CD4-positive, alpha-beta T cell treated with Interleukin-15 for 4 hours (primary cell): ENCODE data around the gene ZFYVE9.
"Not testable (repeated sequence)": the region's sequence is repeated elsewhere in the genome, so short reads cannot be mapped to it uniquely, and the experiment has no call there.

Experiments used
- DNase-seq: peaks from one replicate; pipeline ENCODE4 v3.0.0-alpha.2; 2020; ENCODE audit warnings: low spot score

ZFYVE9 gene, protein sequence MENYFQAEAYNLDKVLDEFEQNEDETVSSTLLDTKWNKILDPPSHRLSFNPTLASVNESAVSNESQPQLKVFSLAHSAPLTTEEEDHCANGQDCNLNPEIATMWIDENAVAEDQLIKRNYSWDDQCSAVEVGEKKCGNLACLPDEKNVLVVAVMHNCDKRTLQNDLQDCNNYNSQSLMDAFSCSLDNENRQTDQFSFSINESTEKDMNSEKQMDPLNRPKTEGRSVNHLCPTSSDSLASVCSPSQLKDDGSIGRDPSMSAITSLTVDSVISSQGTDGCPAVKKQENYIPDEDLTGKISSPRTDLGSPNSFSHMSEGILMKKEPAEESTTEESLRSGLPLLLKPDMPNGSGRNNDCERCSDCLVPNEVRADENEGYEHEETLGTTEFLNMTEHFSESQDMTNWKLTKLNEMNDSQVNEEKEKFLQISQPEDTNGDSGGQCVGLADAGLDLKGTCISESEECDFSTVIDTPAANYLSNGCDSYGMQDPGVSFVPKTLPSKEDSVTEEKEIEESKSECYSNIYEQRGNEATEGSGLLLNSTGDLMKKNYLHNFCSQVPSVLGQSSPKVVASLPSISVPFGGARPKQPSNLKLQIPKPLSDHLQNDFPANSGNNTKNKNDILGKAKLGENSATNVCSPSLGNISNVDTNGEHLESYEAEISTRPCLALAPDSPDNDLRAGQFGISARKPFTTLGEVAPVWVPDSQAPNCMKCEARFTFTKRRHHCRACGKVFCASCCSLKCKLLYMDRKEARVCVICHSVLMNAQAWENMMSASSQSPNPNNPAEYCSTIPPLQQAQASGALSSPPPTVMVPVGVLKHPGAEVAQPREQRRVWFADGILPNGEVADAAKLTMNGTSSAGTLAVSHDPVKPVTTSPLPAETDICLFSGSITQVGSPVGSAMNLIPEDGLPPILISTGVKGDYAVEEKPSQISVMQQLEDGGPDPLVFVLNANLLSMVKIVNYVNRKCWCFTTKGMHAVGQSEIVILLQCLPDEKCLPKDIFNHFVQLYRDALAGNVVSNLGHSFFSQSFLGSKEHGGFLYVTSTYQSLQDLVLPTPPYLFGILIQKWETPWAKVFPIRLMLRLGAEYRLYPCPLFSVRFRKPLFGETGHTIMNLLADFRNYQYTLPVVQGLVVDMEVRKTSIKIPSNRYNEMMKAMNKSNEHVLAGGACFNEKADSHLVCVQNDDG (N-terminal part only)

DNA sequence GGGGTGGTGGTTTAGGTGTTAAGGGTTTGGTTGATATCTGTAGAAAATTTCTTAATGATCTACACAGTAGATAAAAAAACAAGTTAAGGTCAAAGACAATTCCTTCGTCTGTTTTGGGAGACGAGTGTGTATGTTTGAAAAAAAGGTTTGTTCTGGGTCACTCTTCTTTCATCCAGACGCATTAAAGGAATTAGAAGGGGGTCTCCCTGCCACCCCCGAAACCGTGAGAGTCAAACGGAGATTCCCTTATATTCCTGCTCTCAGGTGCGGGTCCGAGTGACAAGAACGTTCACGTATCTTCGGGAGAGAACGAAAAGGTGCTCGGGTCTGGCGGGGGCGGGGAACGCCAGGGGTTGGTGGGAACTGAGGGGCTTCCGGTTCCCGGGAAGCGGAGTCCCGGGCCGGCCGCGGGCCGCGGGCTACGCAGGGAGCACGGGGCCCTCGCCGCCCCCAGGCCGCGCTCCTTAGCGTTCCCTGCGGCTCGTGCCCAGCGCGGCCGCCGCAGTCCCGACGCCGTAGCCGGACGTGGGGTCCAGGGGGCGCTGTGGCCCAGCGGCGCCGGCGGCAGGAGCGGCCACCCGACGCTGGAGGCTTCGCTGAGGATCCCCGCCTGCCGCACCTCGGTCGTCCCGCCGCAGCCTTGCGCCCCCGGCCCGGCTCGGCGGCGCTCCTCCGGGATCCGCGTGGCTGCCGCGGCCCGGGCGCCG, at the start of gene ZFYVE9:
Gene ZFYVE9, plus strand, starts transcription at position 577 of the 707 bp plus-strand sequence. CDS start 91,118 bp downstream, outside the sequence.
- DNase-seq: peak; percentile 64

DNA sequence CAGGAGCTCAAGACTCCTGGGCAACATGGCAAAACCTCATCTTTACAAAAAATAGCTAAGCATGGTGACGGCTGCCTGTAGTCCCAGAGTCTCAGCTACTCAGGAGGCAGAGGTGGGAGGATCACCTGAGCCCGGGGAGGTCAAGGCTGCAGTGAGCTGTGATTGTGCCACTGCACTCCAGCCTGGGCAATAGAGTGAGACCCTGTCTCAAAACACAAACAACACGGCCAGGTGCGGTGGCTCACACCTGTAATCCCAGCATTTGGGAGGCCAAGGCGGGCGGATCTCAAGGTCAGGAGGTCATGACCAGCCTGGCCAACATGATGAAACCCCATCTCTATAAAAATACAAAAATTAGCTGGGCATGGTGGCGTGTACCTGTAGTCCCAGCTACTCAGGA, 47.6 kb upstream of the ZFYVE9 start:
- not testable (repeated sequence) for DNase-seq

DNA sequence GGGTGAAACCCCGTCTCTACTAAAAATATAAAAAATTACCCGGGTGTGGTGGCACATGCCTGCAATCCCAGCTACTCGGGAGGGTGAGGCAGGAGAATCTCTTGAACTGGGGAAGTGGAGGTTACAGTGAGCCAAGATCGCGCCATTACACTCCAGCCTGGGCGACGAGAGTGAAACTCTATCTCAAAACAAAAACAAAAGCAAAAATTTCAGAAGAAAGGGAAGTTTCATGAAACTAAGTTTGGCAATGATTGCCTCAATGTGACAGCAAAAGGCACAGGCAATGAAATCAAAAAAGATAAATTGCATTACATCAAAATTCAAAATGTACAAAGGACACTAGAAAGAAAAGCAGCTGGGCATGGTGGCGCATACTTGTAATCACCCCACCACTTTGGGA, 45.7 kb upstream of the ZFYVE9 start:
- no peak for DNase-seq

DNA sequence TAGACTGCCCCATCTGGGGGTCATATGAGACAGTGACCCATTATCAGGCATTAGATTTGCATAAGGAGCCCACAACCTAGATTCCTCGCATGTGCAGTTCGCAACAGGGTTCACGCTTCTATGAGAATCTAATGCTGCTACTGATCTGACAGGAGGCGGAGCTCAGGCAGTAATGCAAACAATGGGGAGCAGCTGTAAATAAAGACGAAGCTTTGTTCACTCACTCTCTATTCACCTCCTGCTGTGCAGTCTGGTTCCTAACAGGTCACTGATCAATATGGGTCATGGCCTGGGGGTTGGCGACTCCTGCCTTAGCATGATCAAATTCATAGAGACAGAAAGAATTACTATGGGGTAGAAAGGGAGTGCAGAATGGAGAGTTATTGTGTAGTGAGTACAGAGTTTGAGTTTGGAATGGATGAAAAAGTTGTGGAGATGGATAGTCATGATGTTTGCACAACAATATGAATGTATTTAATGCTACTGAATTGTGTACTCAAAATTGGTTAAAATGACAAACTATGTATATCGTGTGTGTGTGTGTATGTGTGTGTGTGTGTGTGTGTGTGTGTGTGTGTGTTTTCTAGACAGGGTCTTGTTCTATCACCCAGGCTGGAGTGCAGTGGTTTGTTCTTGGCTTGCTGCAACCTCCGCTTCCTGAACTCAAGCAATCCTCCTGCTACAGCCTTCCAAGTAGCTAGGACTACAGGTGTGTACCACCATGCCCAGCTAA, 43.6 kb upstream of the ZFYVE9 start:
- no peak for DNase-seq

DNA sequence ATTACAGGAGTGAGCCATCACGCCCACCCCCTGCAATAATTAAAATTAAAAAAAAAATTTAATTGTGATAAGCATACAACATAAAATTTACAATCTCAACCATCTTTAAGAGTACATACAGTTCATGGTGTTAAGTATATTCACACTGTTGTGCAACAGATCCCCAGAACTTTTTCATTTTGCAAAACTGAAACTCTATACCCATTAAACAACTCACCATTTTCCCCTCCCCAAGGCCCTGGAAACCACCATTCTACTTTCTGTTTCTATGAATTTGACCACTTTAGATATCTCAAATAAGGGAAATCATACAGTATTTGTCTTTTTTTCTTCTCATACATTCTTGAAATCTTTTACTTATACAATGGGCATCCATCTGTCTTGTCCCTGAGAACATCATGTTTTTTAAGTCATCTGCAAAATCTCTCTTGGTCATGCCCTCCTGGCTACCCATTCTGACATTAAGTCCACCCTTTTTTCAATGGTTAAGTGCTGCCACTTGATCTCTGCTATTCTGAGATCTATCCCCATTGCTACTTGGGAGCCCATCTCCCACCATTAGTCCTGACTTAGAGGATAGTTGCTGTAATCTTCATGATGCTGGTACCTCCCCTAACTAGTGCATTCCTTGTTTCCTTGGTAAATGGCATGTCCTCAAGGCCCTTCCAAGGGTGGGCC, 39.4 kb upstream of the ZFYVE9 start:
- DNase-seq: no peak

DNA sequence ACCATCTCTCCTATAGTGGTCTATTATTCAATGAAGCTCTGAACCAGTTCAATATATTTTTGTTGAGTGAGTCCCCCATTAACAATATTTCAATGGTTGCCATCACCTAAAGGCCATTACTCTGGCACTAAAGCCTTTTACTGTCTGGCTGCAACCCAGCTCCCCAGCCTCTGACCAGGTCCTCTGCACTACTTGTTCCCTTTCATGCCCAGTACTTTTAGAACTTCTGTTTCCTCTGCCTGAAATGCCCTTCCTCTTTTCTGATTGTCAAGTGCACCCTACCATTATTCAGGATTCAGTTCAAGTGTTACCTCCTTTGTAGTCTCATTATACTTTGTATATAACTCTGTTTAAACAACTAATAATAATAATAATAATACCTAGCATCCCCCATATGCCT, 30.4 kb upstream of the ZFYVE9 start:
- DNase-seq: no peak

DNA sequence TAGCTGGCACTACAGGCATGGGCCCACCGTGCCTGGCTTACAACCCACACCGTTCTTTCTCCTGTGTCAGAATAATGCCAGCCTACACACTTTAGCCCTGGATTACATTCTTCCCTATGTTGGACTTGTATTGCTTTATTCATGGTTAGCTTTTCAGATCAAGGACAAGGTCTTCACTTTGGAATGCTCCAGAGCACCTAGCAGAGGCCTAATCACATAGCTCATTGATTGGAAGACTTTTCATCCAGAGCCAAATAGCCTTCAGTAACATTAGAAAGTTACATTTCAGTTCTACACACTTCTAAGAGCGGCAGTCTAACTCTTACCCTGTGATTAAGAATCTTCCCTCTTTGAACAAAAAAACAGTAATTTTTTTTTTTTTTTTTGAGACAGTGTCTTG, 29.4 kb upstream of the ZFYVE9 start:
- no peak for DNase-seq

DNA sequence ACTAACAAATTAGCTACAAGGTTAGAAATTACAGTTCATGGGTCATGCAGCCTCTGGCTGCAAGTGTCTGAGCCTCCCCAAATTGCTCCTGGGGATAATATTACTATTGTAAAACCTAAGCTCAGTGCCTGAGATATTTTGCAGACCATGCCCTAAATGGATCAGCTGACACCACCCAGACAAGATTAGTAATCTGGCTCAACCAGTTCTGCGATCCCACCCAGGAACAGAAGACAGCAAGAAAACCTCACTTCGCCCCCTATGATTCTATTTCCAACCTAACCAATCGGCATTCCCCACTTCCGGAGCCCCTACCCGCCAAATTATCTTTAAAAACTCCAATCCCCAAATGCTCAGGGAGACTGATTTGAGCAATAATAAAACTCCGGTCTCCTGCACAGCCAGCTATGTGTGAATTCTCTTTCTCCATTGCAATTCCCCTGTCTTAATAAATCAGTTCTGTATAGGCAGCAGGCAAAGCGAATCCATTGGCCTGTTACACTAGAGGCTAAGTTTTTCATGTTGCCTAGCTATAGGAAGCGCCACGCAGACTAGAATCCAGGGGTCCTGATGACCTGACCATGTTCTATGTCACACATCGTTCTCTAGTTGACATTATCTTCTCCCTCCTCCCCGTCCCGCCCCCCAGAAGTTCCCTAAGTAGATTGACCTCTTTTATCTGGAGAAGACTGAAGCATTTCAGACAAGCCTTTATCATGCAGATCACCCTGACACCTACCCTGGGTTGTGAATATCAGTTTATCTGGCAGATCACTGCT, 22.4 kb upstream of the ZFYVE9 start:
- no peak for DNase-seq

DNA sequence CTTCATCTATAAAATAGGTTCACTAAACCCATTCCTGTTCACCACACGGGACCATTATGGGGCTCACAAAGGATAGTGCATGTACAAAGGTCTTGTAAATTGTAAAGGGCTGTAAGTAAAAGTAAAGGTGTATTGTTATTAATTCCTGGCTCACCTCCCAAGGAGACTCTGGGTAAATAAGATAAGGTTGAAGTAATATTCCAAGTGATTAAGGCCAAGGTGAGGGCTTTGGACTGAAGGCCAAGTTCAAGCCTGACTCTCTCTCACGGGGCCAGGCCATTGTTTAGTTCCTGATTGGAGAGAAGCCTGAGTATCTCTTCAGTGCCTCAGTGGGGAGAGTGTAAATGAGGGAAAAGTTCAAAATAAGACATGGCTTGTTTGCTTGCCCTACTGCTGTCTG, 19.5 kb upstream of the ZFYVE9 start:
- DNase-seq: no peak

DNA sequence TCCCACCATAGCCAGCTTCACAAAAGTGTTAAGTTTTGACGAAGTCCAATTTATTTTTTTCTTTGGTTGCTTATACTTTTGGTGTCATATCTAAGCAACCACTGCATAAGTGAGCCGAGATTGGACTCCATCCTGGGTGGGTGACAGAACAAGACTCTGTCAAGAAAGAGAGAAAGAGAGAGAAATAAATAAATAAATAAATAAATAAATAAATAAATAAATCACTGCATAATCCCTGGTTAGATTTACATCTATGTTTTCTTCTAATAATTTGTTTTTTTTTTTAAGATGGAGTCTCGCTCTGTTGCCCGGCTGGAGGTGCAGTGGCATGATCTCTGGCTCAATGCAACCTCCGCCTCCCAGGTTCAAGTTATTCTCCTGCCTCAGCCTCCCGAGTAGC, 18.3 kb upstream of the ZFYVE9 start:
- no peak for DNase-seq

DNA sequence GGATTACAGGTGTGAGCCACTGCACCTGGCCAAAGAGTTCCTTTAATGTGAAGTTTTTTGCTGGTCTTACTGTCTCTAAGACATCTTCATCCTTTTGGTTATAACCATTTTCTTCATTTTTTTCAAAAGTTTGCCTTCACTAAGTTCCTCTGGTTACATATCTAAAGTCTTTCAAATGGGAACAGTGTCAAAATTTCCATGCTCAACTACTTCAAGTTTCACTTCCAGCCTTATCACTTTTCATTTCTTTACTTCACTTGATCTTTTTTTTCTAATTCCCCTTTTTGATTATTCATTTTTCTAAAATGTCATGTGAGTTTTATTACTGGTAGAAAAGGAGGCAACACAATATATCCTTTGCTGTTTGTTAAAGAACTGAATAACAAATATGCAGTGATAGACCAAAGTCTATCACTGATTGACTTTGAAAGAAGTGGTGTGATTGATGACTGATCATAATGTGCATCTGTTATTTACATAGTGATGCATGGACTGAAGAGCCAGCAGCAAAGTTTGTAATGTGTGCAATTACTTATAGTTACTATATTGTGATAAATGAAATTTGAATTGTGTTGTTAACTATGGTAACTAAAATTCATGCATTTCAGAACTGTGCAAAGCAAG, 16.0 kb upstream of the ZFYVE9 start:
- no peak for DNase-seq

DNA sequence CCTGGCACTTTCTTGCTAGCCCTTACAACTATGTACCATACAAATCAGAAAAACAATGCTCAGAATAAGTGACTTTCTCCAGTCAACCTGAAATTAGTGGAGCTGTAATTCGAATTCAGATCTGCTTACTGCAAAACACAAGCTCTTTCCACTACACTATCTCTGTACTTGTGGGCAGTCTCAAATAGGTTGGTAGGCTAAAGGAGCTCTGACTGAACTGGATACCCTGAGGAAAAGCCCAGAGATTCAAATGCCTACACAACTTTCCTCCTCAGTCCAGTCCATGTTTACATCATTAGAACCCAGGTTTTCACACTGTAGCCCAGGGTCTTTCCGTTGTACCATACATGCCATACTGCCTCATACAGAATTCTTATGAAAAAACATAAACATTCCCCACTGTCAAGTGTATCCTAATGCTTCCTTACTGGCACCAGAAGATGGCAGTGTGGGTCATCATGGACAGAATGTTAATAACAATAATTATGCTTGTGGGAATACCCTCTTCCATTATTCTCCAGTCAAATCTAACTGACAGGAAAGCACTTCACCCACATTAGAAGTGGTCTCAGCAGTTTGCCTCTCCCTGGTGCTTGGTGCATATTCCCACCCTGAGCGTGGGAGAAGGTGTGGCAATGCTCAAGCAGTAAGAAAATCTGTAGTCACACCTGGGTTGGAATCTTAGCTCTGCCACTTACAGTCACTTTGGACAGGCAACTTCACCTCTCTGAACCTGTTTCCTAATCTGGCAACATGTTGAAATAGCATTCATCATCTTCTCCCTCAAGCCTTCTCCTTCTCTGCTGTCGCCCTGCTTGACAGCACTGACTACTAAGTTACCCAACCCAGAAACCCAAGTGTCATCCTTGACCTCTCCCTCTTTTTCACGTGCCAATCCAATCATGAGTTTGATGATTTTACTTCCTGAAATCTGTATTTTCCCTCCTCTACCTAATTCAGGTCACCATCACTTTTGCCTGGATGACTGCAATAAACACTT, 14.4 kb upstream of the ZFYVE9 start:
- peak; percentile 30 for DNase-seq

DNA sequence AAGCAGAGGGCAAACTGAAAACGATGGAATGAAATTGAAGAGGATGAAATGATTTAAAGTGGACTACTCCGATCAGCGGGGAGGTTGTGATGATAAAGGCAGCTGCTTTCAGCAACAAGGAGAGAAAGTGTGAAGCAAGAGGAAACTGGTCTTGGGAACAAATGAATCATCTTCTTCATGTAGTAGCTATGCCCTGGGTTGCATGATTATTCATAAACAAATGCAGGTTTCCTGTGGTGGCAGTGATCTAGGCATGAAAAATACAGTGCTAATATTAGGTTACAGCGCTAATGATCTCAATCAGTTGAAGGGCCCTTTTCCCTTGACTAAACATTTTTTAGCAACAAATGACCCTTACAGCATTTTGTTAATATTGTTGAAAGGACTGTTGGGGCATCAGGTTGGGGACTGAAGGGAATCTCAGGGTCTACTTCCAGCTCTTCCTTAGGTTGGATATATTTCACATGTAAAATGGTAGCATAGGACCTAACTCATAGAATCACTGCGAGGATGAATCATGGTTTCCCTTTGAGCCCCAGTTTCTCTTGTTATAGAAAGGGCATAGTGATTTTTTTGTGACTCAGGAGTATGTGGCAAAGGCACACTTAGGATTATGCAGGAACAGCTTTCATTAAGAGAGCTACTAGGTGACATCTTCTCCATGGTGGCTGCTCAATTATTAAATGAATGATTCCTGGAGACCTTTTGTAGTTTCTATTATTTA, 1.9 kb upstream of the ZFYVE9 start:
- DNase-seq: peak; percentile 63

DNA sequence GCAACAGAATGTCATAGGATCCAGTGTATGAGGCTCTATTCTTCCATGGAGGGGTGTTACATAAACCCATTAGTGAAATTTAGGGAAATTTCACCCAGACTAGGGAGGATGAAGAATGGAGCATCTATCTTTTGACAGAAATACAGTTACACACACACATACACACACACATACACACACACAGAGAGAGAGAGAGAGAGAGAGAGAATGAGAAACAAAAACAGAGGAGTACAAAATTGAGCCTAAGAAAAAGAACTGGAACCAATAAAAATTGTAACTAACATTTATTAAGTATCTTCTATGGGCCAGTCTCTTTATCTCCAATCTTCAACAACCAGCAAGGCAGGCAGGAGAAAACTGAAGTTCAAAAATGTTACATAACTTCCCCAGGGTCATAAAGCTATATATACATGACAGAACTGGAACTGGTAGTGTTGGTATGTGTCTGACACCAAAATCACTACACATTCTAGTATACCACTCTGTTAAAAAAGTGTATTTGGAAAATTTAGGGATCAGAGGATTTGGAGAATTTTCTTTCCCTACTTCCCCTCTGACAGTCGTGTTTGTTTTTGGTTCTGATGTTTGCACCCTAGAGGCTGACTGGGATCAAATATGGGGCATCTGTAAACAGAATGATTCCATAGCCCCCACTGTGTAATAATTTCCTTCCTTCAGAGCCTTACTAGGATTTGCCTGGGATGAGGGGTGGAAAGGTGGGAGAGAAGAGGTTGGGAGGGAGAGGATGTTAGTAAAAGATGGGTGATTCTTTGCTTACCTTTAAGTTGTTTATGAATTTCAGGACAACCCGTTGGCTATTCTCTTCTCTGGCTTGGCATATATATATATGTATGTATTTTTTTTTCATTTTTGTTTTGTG, 1.0 kb upstream of the ZFYVE9 start:
- no peak for DNase-seq

DNA sequence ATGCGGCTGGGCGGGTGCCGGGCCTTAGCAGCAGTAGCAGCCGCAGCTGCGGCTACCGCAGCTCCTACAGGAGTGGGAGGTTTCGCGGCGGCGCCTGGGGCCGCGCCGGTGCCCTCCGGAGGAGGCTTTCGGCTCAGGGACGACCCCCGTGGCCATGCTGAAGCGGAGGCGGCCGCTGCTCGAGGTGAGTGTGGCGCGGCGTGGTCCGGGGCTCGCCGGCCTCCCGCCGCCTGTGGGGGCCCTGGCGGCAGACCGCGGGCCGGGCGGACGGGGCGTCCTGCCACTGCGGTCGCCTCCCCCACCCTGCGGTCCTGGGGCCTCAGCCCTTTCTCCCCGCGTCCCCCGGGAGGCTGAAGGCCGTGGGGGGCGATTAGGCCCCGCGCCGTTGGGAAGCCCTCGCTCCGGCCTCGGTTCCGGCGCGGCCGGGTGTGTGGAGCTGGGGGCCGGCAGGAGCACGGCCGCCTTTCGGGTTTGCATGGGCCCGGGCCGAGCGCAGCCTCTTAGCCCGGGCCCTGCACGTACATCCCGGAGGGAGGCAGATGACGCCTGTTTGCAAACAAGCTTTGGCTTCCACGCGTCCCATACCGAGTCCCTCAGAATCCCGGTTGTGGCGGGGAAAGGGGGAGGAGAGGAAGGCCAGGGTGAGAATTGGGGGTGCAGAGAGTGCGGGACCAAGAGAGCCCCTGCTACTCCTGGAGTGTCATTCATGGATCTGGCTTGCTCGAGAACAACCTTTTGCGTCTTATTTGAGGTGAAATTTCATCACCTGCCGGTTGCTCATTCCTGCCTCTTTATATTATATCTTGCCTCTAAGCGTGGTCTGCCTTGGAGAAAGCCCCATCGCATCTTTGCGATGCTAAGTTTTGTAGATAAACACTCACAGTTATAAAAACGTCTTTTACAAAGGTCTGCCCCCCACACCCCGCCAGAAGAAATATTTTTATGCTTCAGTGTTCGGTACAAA, 613 bp downstream of the ZFYVE9 start:
- no peak for DNase-seq
